WTC11 (cell line): Measurements from ENCODE around the gene RAD51.

Source experiments
- CTCF ChIP-seq: fragments of 200-600 bp; IDR thresholded peaks from 2 replicates; pipeline ENCODE4 v1.8.0; 2022; ENCODE audit warnings: antibody characterized with exemption
- E2F4 ChIP-seq: sonication (generic); formaldehyde crosslinking; IDR thresholded peaks from 2 replicates; pipeline ENCODE4 v1.8.1; 2022; ENCODE audit warnings: low read depth, mild to moderate bottlenecking, moderate library complexity, missing genetic modification reagents, borderline replicate concordance
- ZNF138 ChIP-seq: sonication (generic); formaldehyde crosslinking; conservative IDR thresholded peaks from 2 replicates; pipeline ENCODE4 v1.8.1; 2022; ENCODE audit warnings: mild to moderate bottlenecking, moderate library complexity, missing genetic modification reagents
- ZNF232 ChIP-seq: sonication (generic); formaldehyde crosslinking; IDR thresholded peaks from 2 replicates; pipeline ENCODE4 v1.8.0; 2022; ENCODE audit warnings: mild to moderate bottlenecking, missing genetic modification reagents

GRCh38 chr15:40722354-40722753 is 27.4 kb downstream of the RAD51 start:
- TF ChIP-seq CTCF = no peak
- TF ChIP-seq ZNF232 (CRISPR knock-in tag) = no peak
- no peak for TF ChIP-seq ZNF138 (CRISPR knock-in tag)
- TF ChIP-seq E2F4 (CRISPR knock-in tag) = no peak
